Measurements from ENCODE around the gene SNX5.

SNX5 gene

GRCh38 chr20:17911927-17912326, 56.7 kb downstream of the SNX5 start:
- no peak for DNase-seq

DNA sequence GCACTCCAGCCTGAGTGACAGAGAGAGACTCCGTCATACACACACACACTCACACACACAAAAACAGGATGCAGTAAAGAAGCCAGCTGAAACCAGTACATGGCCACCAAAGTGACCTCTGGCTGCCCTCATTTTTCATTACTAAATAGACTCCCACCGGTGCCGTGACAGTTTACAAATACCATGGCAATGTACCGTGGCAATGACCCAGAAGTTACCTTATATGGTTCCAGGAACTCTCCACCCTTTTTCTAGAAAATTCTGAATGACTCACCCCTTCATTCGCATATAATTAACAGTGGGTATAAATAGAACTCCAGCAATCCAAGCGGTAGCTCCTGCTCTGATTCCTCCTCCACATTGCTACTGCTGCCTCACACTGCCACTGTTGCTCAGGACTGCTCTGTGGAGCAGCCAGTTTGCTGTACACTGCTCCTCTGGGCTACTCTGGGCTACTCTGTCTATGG, 57.7 kb downstream of the SNX5 start:
- DNase-seq = no peak

GRCh38 chr20:17909869-17910321, 58.7 kb downstream of the SNX5 start:
- DNase-seq = no peak

DNA sequence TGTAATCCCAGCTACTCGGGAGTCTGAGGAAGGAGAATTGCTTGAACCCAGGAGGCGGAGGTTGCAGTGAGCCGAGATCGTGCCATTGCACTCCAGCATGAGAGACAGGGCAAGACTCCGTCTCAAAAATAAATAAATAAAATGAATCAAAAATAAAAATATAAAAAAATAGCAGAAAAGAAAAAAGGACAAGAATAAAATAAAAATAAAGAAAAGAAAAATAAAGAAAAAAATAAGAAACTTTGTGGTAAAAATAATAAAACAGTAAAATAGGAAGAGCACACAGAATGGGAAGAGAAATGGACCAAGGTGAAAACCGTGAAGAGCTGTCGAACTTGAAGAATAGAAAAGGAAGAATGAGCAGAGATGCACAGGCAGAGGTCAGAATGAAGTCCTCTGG, 63.0 kb downstream of the SNX5 start:
- no peak for DNase-seq

GRCh38 chr20:17904027-17904426, 64.6 kb downstream of the SNX5 start:
- no peak for DNase-seq

GRCh38 chr20:17902531-17903083, 66.0 kb downstream of the SNX5 start:
- no peak for DNase-seq

DNA sequence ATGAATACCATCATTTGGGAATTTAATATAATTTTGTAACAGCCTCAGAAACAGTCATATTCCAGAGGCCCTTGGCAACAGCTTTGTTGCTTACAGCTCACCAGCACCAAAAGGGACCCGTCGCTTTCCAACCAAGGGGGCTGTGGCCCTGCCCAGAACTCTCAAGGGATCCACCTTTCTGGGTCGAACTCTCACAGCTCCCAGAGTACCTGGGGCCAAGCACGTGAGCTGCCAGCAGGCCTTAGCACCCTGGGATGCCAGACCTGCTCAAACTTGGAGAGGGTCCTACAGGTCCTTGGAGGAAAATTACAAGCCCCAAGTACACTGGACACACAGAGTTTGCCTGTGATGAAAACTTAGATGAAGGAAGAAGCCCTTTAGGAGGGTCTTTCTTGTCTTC, 66.6 kb downstream of the SNX5 start:
- no peak for DNase-seq

- no peak for DNase-seq
Observed at GRCh38 chr20:17898548-17898994, 70.0 kb downstream of the SNX5 start.

- DNase-seq = no peak
Observed at GRCh38 chr20:17897566-17898307, 70.9 kb downstream of the SNX5 start.

DNA sequence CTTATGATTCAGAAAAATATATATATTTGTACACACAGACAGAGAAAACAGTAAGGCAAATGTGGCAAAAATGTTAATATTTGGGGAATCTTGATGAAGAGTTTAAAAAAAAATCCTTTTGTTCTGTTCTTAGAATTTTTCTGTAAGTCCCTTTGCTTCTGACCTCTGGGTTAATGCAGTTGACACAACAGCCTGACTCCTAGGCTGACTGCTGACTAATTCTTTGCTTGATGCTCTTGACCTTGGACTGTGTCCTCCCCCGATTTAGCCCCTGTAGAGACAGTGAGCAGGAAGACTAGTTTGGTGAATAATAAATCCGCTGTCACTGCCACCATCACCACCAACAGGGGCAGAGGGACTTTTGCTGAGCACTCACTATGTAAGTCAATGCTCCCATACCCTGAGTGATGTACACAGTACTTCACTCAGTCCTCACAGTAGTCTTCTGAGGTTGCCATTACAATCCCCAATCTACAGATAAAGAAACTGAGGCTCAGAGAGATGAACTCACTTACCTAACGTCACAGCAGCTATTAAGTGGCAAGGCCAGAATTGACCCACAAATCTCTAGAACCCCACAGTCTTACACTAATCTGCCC, 71.7 kb downstream of the SNX5 start:
- DNase-seq = no peak

- DNase-seq = no peak
Observed at GRCh38 chr20:17896193-17896723, 72.3 kb downstream of the SNX5 start.

DNA sequence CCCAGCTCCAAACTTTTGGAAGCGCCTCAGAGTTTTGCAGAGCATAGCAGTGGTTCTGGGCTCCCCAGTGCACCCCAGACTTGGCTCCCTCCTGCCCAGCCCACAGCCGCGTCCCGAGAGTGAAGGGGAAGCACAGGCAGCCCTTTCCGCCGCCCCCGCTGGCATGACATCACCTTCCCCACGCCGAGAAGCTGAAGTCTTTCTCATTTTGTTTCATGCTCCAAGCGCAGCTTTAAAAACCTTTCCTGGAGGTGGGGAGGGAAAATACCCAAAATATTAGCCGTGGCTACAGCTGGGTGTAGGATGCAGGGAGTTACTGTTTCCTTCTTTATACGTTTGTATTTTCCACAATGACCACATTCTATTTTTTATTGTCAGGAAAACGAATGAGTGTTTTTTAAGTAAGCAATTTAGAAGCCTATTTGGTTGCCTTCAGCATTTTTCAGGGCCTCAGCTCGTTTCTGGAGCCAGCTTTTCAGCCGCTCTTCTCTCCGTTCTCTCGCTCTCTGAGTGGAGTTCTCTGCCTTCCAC, 72.9 kb downstream of the SNX5 start:
- DNase-seq = no peak

GRCh38 chr20:17893445-17893844, 75.1 kb downstream of the SNX5 start:
- DNase-seq = no peak

DNA sequence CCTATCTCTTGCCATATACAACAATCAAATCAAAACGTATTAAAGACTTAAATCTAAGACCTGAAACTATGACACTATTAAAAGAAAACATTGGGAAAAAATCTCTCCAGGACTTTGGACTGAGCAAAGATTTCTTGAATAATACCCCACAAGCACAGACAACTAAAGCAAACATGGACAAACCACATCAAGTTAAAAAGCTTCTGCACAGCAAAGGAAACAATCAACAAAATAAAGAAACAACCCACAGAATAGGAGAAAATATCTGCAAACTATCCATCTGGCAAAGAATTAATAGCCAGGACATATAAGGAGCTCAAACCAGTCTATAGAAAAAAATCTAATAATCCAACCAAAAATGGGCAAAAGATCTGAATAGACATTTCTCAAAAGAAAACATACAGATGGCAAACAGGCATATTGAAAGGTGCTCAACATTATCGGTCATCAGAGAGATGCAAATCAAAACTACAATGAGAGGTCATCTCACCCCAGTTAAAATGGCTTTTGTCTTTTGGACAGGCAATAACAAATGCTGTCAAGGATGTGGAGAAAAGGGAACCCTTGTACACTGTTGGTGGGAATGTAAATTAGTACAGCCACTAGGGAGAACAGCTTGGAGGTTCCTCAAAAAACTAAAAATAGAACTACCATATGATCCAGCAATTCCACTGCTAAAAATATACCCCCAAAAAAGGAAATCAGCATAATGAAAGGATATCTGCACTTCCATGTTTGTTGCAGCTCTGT, 76.2 kb downstream of the SNX5 start:
- no peak for DNase-seq

Measured in NCI-H1436 treated with DMSO at 0.1 percent for 48 hours (cell line).